H1 (cell line): ENCODE data around the gene ACADSB. TPM values are rescaled to one million over a fixed set of nuclear protein-coding genes. Genes with fewer than 3 reads are reported as not detected.

Experiments used
- CTCF ChIA-PET: fragments of 300-600 bp; sonication (Branson Sonifier 250); formaldehyde crosslinking; loops from one replicate; lab custom pipeline; 2021; ENCODE audit not compliant: partially characterized antibody; lab: Charles Lee
- POLR2A ChIA-PET: fragments of 300-600 bp; sonication (Branson Sonifier 250); formaldehyde crosslinking; loops from one replicate; lab custom pipeline; 2021; ENCODE audit warnings: inconsistent platforms; ENCODE audit not compliant: partially characterized antibody; lab: Charles Lee
- DNase-seq, 2 experiments: peaks; one replicate each; pipeline versions ENCODE4 v3.0.0 to v3.0.0-alpha.2; 2010 to 2022; ENCODE audit warnings: low spot score in 2 of 2, low read depth in 1 of 2, mixed read lengths in 1 of 2
- FAIRE-seq: peaks from 2 replicates; lab custom pipeline; 2011; peaks lifted over from hg19 to GRCh38; lab: Jason Lieb, UNC
- H2AFZ ChIP-seq: 2 replicates; pipeline ENCODE4 v1.8.1; 2012; ENCODE audit warnings: low read length, inconsistent platforms
- H2AK5ac ChIP-seq: 2 replicates; pipeline ENCODE4 v1.6.1; 2013; ENCODE audit warnings: low read depth, low read length
- H2BK120ac ChIP-seq: replicated peaks from 2 replicates; pipeline ENCODE3; 2013; ENCODE audit warnings: low read depth, low read length, inconsistent platforms
- H2BK12ac ChIP-seq: 2 replicates; pipeline ENCODE4 v1.6.1; 2013; ENCODE audit warnings: low read depth, low read length
- H2BK15ac ChIP-seq: 2 replicates; pipeline ENCODE4 v1.6.1; 2013; ENCODE audit warnings: low read length
- H2BK20ac ChIP-seq: 2 replicates; pipeline ENCODE4 v1.6.1; 2013; ENCODE audit warnings: low read length
- H2BK5ac ChIP-seq: 2 replicates; pipeline ENCODE4 v1.6.1; 2013; ENCODE audit warnings: low read depth, low read length
- H3K14ac ChIP-seq: 2 replicates; pipeline ENCODE4 v1.6.1; 2013; ENCODE audit warnings: inconsistent platforms; ENCODE audit not compliant: insufficient read length
- H3K18ac ChIP-seq: 2 replicates; pipeline ENCODE4 v1.6.1; 2013; ENCODE audit warnings: low read length; ENCODE audit errors: extremely low read depth
- H3K23ac ChIP-seq: 2 replicates; pipeline ENCODE4 v1.6.1; 2013; ENCODE audit warnings: inconsistent platforms; ENCODE audit not compliant: insufficient read length
- H3K23me2 ChIP-seq: 2 replicates; pipeline ENCODE4 v1.6.1; 2013; ENCODE audit warnings: low read depth, low read length
- H3K27ac ChIP-seq: 2 replicates; pipeline ENCODE4 v1.6.1; 2011; ENCODE audit warnings: low read depth, low read length, inconsistent platforms
- H3K27me3 ChIP-seq, 4 experiments: replicated peaks in 1 of 4; 1 replicate in 1 of 4; 2 replicates in 3 of 4; pipeline versions ENCODE4 v1.6.1 to v1.8.1; 2011 to 2013; ENCODE audit warnings: low read length in 3 of 4, mild to moderate bottlenecking in 3 of 4, inconsistent platforms in 2 of 4, mixed read lengths in 2 of 4, moderate library complexity in 1 of 4; ENCODE audit not compliant: control insufficient read depth in 3 of 4, insufficient read depth in 3 of 4; ENCODE audit errors: extremely low read depth in 1 of 4
- H3K36me3 ChIP-seq, 4 experiments: 2 replicates each; pipeline versions ENCODE4 v1.6.1 to v1.8.1; 2011 to 2013; ENCODE audit warnings: mild to moderate bottlenecking in 4 of 4, low read length in 3 of 4, moderate library complexity in 2 of 4, control low read depth in 1 of 4, inconsistent platforms in 1 of 4; ENCODE audit not compliant: insufficient read depth in 4 of 4, control insufficient read depth in 2 of 4
- H3K4ac ChIP-seq: replicated peaks from 2 replicates; pipeline ENCODE3; 2013; ENCODE audit warnings: low read length, low read depth, mixed read lengths, inconsistent platforms; ENCODE audit not compliant: insufficient read length
- H3K4me1 ChIP-seq, 4 experiments: replicated peaks in 1 of 4; 1 replicate in 1 of 4; 2 replicates in 3 of 4; pipeline versions ENCODE4 v1.6.1 to v1.8.1; 2011 to 2013; ENCODE audit warnings: low read length in 3 of 4, inconsistent platforms in 2 of 4, mixed read lengths in 1 of 4; ENCODE audit not compliant: insufficient read depth in 4 of 4, control insufficient read depth in 3 of 4
- H3K4me2 ChIP-seq, 2 experiments: 2 replicates each; pipeline versions ENCODE4 v1.6.1 to v1.8.1; 2011 to 2013; ENCODE audit warnings: low read depth in 2 of 2, low read length in 2 of 2, control low read depth in 1 of 2, inconsistent platforms in 1 of 2, mild to moderate bottlenecking in 1 of 2; ENCODE audit not compliant: insufficient read depth in 1 of 2
- H3K4me3 ChIP-seq, 4 experiments: fragments of 200-600, 300-600 bp in 1 of 4; sonication (generic), shearing (Covaris generic), sonication (Bioruptor Twin) in 1 of 4; 2 replicates each; pipeline versions ENCODE4 v1.5.1 to v1.8.1; 2011 to 2016; ENCODE audit warnings: low read length in 4 of 4, low read depth in 3 of 4, control low read depth in 2 of 4, inconsistent platforms in 2 of 4, mild to moderate bottlenecking in 2 of 4, mixed read lengths in 1 of 4, moderate library complexity in 1 of 4; ENCODE audit not compliant: insufficient read depth in 2 of 4; ENCODE audit errors: extremely low read depth in 1 of 4
- H3K56ac ChIP-seq: replicated peaks from 2 replicates; pipeline ENCODE3; 2013; ENCODE audit warnings: low read depth, mild to moderate bottlenecking, mixed read lengths, low read length, inconsistent platforms; ENCODE audit not compliant: insufficient read length
- H3K79me1 ChIP-seq: 2 replicates; pipeline ENCODE4 v1.6.1; 2013; ENCODE audit warnings: low read depth, low read length, control low read depth
- H3K79me2 ChIP-seq, 2 experiments: 2 replicates each; pipeline versions ENCODE4 v1.6.1 to v1.8.1; 2012 to 2013; ENCODE audit warnings: low read length in 2 of 2, mild to moderate bottlenecking in 2 of 2, inconsistent platforms in 1 of 2; ENCODE audit not compliant: insufficient read depth in 2 of 2, control insufficient read depth in 1 of 2
- H3K9ac ChIP-seq, 4 experiments: replicated peaks in 1 of 4; 1 replicate in 1 of 4; 2 replicates in 3 of 4; pipeline versions ENCODE4 v1.6.1 to v1.8.1; 2011 to 2013; ENCODE audit warnings: low read depth in 3 of 4, low read length in 3 of 4, control low read depth in 2 of 4, mild to moderate bottlenecking in 2 of 4, moderate library complexity in 2 of 4, inconsistent platforms in 1 of 4; ENCODE audit errors: extremely low read depth in 1 of 4
- H3K9me3 ChIP-seq, 2 experiments: 2 replicates each; pipeline versions ENCODE4 v1.6.1 to v1.8.1; 2012 to 2013; ENCODE audit warnings: mild to moderate bottlenecking in 2 of 2, moderate library complexity in 2 of 2, control low read depth in 1 of 2, inconsistent platforms in 1 of 2, low read depth in 1 of 2, low read length in 1 of 2, mixed read lengths in 1 of 2; ENCODE audit not compliant: insufficient read depth in 2 of 2
- H4K20me1 ChIP-seq, 2 experiments: replicated peaks in 1 of 2; 2 replicates each; pipeline versions ENCODE3 to v1.8.1; 2011 to 2013; ENCODE audit warnings: inconsistent platforms in 2 of 2, low read length in 2 of 2, mild to moderate bottlenecking in 1 of 2; ENCODE audit not compliant: insufficient read depth in 2 of 2, control insufficient read depth in 1 of 2
- H4K5ac ChIP-seq: 2 replicates; pipeline ENCODE4 v1.6.1; 2013; ENCODE audit warnings: low read length, low read depth, mixed read lengths, inconsistent platforms; ENCODE audit not compliant: insufficient read length
- H4K8ac ChIP-seq: 2 replicates; pipeline ENCODE4 v1.8.0; 2013; ENCODE audit warnings: mild to moderate bottlenecking, moderate library complexity, low read length, inconsistent platforms; ENCODE audit not compliant: insufficient read depth; ENCODE audit errors: extremely low read depth
- H4K91ac ChIP-seq: replicated peaks from 2 replicates; pipeline ENCODE3; 2013; ENCODE audit warnings: low read length, mixed read lengths, inconsistent platforms; ENCODE audit not compliant: insufficient read length
- BACH1 ChIP-seq: IDR thresholded peaks from 2 replicates; pipeline ENCODE4 v1.6.1; 2012; ENCODE audit warnings: low read length, improper control_type of control experiment
- BRCA1 ChIP-seq: IDR thresholded peaks from 2 replicates; pipeline ENCODE4 v1.6.1; 2012; ENCODE audit warnings: low read depth, low read length, improper control_type of control experiment
- CBX5 ChIP-seq: fragments of 300-800, 300-1000 bp; sonication (generic); IDR thresholded peaks from 2 replicates; pipeline ENCODE4 v1.7.1; 2016; ENCODE audit warnings: antibody characterized with exemption, low read length, low read depth
- EGR1 ChIP-seq: IDR thresholded peaks from 2 replicates; pipeline ENCODE4 v1.6.1; 2011; ENCODE audit warnings: low read depth, low read length, borderline replicate concordance
- EZH2 ChIP-seq: fragments of 200-600 bp; sonication (generic); IDR thresholded peaks from 2 replicates; pipeline ENCODE4 v1.7.1; 2012; ENCODE audit warnings: low read depth, mild to moderate bottlenecking, moderate library complexity, low read length, inconsistent platforms; ENCODE audit not compliant: severe bottlenecking
- NANOG ChIP-seq: IDR thresholded peaks from 2 replicates; pipeline ENCODE4 v1.6.1; 2011; ENCODE audit warnings: low read length, low read depth, mild to moderate bottlenecking, inconsistent platforms; ENCODE audit not compliant: insufficient read depth, poor library complexity, severe bottlenecking
- RAD21 ChIP-seq, 2 experiments: IDR thresholded peaks in 1 of 2; conservative IDR thresholded peaks in 1 of 2; 2 replicates each; pipeline ENCODE4 v1.6.1; 2011; ENCODE audit warnings: low read depth in 2 of 2, low read length in 2 of 2, improper control_type of control experiment in 1 of 2, inconsistent platforms in 1 of 2, mild to moderate bottlenecking in 1 of 2, moderate library complexity in 1 of 2
- RXRA ChIP-seq: IDR thresholded peaks from 2 replicates; pipeline ENCODE4 v1.6.1; 2011; ENCODE audit warnings: low read depth, mild to moderate bottlenecking, low read length, moderate library complexity; ENCODE audit not compliant: insufficient read depth
- SIN3A ChIP-seq, 2 experiments: IDR thresholded peaks in 1 of 2; conservative IDR thresholded peaks in 1 of 2; 2 replicates each; pipeline ENCODE4 v1.6.1; 2011 to 2012; ENCODE audit warnings: low read length in 2 of 2, improper control_type of control experiment in 1 of 2, low read depth in 1 of 2, mild to moderate bottlenecking in 1 of 2
- SP2 ChIP-seq: IDR thresholded peaks from 2 replicates; pipeline ENCODE4 v1.6.1; 2012; ENCODE audit warnings: mild to moderate bottlenecking, low read length, inconsistent platforms
- TCF12 ChIP-seq: IDR thresholded peaks from 2 replicates; pipeline ENCODE4 v1.6.1; 2011; ENCODE audit warnings: low read depth, mild to moderate bottlenecking, low read length
- polyA plus RNA-seq, 7 experiments: library from polyadenylated mRNA; depleted of rRNA in 3 of 7; stranded (reverse) in 5 of 7; unstranded in 2 of 7; fragments of >200 nt in 5 of 7; fragments of 200-250 nt in 2 of 7; gene quantifications; 1 replicate in 5 of 7; 2 replicates in 1 of 7; 4 replicates in 1 of 7; pipeline versions ENCODE4 v1.2.1 to v1.2.3, GENCODE V29; 2011 to 2013; ENCODE audit warnings: missing spikeins in 2 of 7, mixed read lengths in 2 of 7
- total RNA-seq: library from RNA; stranded (reverse); fragmentation: NEBNext Ultra II Directional; extraction: Animal tissue kit (Norgen Biotek cat#: 25700); gene quantifications from 2 replicates; pipeline ENCODE4 v1.2.1, GENCODE V29; 2021
- TF ChIP-seq, protein P1 (sequence below): IDR thresholded peaks from 2 replicates; pipeline ENCODE4 v1.6.1; 2011; ENCODE audit warnings: low read length, improper control_type of control experiment

The ACADSB gene
- total and polyA plus RNA-seq, 2 of the 8 experiments (the other 6 are each of a cell fraction or from before 2014, with no cell fraction given), result 5.6 to 11.2 TPM

DNA sequence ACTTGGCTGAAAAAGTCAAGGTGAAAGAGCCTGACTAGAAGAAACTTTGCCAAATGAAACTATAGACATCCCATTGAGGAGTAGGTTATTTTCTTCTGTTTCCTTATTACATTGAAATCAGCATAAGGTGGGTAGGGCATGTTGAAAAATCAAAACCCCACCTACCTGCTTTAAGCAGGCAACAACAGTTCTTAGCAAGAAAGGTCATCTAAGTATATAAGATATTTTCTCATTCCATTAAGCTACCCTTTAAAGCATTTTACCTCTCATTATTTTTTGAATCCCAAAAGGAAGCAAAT lies 30.8 kb downstream of the ACADSB start:
- Histone ChIP-seq H4K20me1 (no peaks in the 10 kb centered on the region), H3K79me2 (no peaks in the 10 kb centered on the region), H2BK120ac (no peak overlapping the region), H4K91ac (no peak overlapping the region), H2AFZ (no peak overlapping the region), H2BK15ac (no peak overlapping the region), H3K9ac (no peak overlapping the region), H2BK5ac (no peak overlapping the region), H3K23ac (no peak overlapping the region), H2BK20ac (no peak overlapping the region), H3K9me3 (no peaks in the 10 kb centered on the region), H3K4me2 (no peak overlapping the region), H3K56ac (no peak overlapping the region), H3K23me2 (0 out of 2 replicates have a peak, but pooled peaks cover 2% of the 10 kb centered on the region), H3K14ac (no peak overlapping the region), H4K5ac (no peak overlapping the region), H4K8ac (no peak overlapping the region), H3K27ac (no peak overlapping the region), H3K27me3 (no peaks in the 10 kb centered on the region), H3K4me3 (no peak overlapping the region), H3K79me1 (no peaks in the 10 kb centered on the region), H2AK5ac (no peak overlapping the region), H3K4ac (no peak overlapping the region), H3K36me3 (peaks cover 0 to 12% (median 3%) of the 10 kb centered on the region in 4 experiments; a peak in 4 of 8 replicates), H3K4me1 (peaks cover 0 to 8% (median 1%) of the 10 kb centered on the region in 4 experiments; a peak in 2 of 7 replicates), H2BK12ac (no peak overlapping the region), H3K18ac (no peak overlapping the region)
- FAIRE-seq, result no peak
- TF ChIP-seq EZH2 (no peak), EGR1 (no peak), RXRA (no peak), BRCA1 (no peak), CBX5 (no peak), SP2 (no peak), NANOG (no peak), TCF12 (no peak), BACH1 (no peak), SIN3A (conservative IDR thresholded peaks at IDR 0.05 in 1 of 2, IDR thresholded peaks at IDR 0.05 in 1 of 2; ENCODE audit: low read depth in 1 of 2, low read length in 2 of 2) (no peak), RAD21 (IDR thresholded peaks at IDR 0.05 in 1 of 2, conservative IDR thresholded peaks at IDR 0.05 in 1 of 2; ENCODE audit: low read depth in 2 of 2, low read length in 2 of 2) (no peak)
- TF ChIP-seq, protein P1, sequence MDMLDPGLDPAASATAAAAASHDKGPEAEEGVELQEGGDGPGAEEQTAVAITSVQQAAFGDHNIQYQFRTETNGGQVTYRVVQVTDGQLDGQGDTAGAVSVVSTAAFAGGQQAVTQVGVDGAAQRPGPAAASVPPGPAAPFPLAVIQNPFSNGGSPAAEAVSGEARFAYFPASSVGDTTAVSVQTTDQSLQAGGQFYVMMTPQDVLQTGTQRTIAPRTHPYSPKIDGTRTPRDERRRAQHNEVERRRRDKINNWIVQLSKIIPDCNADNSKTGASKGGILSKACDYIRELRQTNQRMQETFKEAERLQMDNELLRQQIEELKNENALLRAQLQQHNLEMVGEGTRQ, result no peak
- ChIA-PET CTCF (interaction anchor here (1.4 kb wide), 1 partner anchor 80 kb away, joined by 4 read pairs; no protein-coding TSS in a partner anchor), POLR2A (interaction anchor here (0.7 kb wide), 1 partner anchor 821 kb away, joined by 3 read pairs; no protein-coding TSS in a partner anchor)
- DNase-seq, result no peak
